Vagina (tissue), 2 donors: ENCODE data around the gene EIF2AK3. TPM values are rescaled to one million over a fixed set of nuclear protein-coding genes. Genes with fewer than 3 reads are reported as not detected.
"Not testable (repeated sequence)": the region's sequence is repeated elsewhere in the genome, so short reads cannot be mapped to it uniquely, and the experiment has no call there.

ENCODE experiments used
- DNase-seq, 2 donors: peaks; one replicate each; pipeline ENCODE4 v3.0.0-alpha.2; 2017; ENCODE audit errors: extremely low spot score in 2 of 2
- H3K27ac ChIP-seq: fragments of 200-600 bp; sonication (generic); one replicate; pipeline ENCODE4 v1.5.1; 2019
- H3K27me3 ChIP-seq: fragments of 200-600 bp; sonication (generic); one replicate; pipeline ENCODE4 v1.5.1; 2019
- H3K36me3 ChIP-seq, 2 donors: fragments of 200-600 bp; sonication (generic); one replicate each; pipeline ENCODE4 v1.5.1; 2017 to 2019
- H3K4me1 ChIP-seq: fragments of 200-600 bp; sonication (generic); one replicate; pipeline ENCODE4 v1.5.1; 2019
- H3K4me3 ChIP-seq, 2 donors: fragments of 200-600 bp; sonication (generic); 1 replicate in 1 of 2; 2 replicates in 1 of 2; pipeline ENCODE4 v1.5.1; 2016 to 2019
- H3K9me3 ChIP-seq: fragments of 200-600 bp; sonication (generic); one replicate; pipeline ENCODE4 v1.5.1; 2019
- CTCF ChIP-seq, 3 experiments: fragments of 450-650 bp in 2 of 3; fragments of 200-600 bp in 1 of 3; sonication (generic) in 1 of 3; IDR thresholded peaks; one replicate each; pipeline ENCODE4 v1.5.1; 2017 to 2019; ENCODE audit warnings: antibody characterized with exemption in 3 of 3, mild to moderate bottlenecking in 2 of 3, moderate library complexity in 2 of 3
- POLR2A ChIP-seq, 2 donors: fragments of 450-650 bp; IDR thresholded peaks; one replicate each; pipeline ENCODE4 v1.6.1; 2017; ENCODE audit warnings: antibody characterized with exemption in 2 of 2, mild to moderate bottlenecking in 2 of 2, moderate library complexity in 2 of 2
- POLR2AphosphoS5 ChIP-seq, 2 donors: sonication (generic); formaldehyde crosslinking; IDR thresholded peaks; one replicate each; pipeline ENCODE4 v1.9.0; 2017; ENCODE audit warnings: antibody characterized with exemption in 2 of 2, mild to moderate bottlenecking in 2 of 2, low read depth in 1 of 2; ENCODE audit not compliant: insufficient read depth in 1 of 2
- intact Hi-C: fragments of 100-400 bp; cut with DNase I; formaldehyde crosslinking; loops from one replicate; pipeline ENCODE4 v1.15.1; 2023
- total RNA-seq: library from RNA; depleted of rRNA; stranded (reverse); fragments of >200 nt; gene quantifications from one replicate; pipeline ENCODE4 v1.2.3, GENCODE V29; 2016

The EIF2AK3 gene
- total RNA-seq, 1 donor from 2014 or later: 19.6 TPM

GRCh38 chr2:88651646-88652045 is 24.4 kb upstream of the EIF2AK3 start:
- Histone ChIP-seq H3K9me3 (no peaks in the 10 kb centered on the region), H3K27me3 (no peaks in the 10 kb centered on the region), H3K36me3 (no peaks in the 10 kb centered on the region), H3K4me3 (no peak overlapping the region), H3K27ac (no peak overlapping the region), H3K4me1 (no peaks in the 10 kb centered on the region)
- TF ChIP-seq CTCF (IDR thresholded peaks at IDR 0.05): no peak
- no peak for TF ChIP-seq POLR2A (IDR thresholded peaks at IDR 0.05)
- no peak for TF ChIP-seq POLR2AphosphoS5 (IDR thresholded peaks at IDR 0.05; ENCODE audit: insufficient read depth in 1 of 2, low read depth in 1 of 2)
- intact Hi-C loops: no loop called here
- DNase-seq: no peak

GRCh38 chr2:88645291-88645882 is 18.1 kb upstream of the EIF2AK3 start:
- H3K27me3 ChIP-seq, H3K36me3 ChIP-seq, H3K4me1 ChIP-seq, DNase-seq, H3K4me3 ChIP-seq, H3K9me3 ChIP-seq, intact Hi-C loops, H3K27ac ChIP-seq: not testable (repeated sequence)

- Histone ChIP-seq H3K27me3 (no peaks in the 10 kb centered on the region), H3K4me3 (no peak overlapping the region), H3K27ac (no peak overlapping the region), H3K9me3 (no peaks in the 10 kb centered on the region), H3K36me3 (no peaks in the 10 kb centered on the region), H3K4me1 (no peaks in the 10 kb centered on the region)
- intact Hi-C loops: no loop called here
- TF ChIP-seq CTCF (IDR thresholded peaks at IDR 0.05): no peak
- TF ChIP-seq POLR2AphosphoS5 (IDR thresholded peaks at IDR 0.05; ENCODE audit: insufficient read depth in 1 of 2, low read depth in 1 of 2): no peak
- no peak for TF ChIP-seq POLR2A (IDR thresholded peaks at IDR 0.05)
- DNase-seq: no peak
Measured at GRCh38 chr2:88642278-88642677, 15.0 kb upstream of the EIF2AK3 start.

- Histone ChIP-seq H3K4me3 (no peak overlapping the region), H3K27me3 (no peaks in the 10 kb centered on the region), H3K4me1 (no peaks in the 10 kb centered on the region), H3K36me3 (no peaks in the 10 kb centered on the region), H3K9me3 (no peaks in the 10 kb centered on the region), H3K27ac (no peak overlapping the region)
- intact Hi-C loops: no loop called here
- TF ChIP-seq POLR2A (IDR thresholded peaks at IDR 0.05) (no peak), POLR2AphosphoS5 (IDR thresholded peaks at IDR 0.05; ENCODE audit: insufficient read depth in 1 of 2, low read depth in 1 of 2) (no peak), CTCF (IDR thresholded peaks at IDR 0.05) (no peak)
- no peak for DNase-seq
Measured at GRCh38 chr2:88641330-88641729, 14.1 kb upstream of the EIF2AK3 start.

- DNase-seq: no peak
- H3K4me1 ChIP-seq: no peaks in the 10 kb centered on the region
- no peak overlapping the region for H3K27ac ChIP-seq
- H3K9me3 ChIP-seq: no peaks in the 10 kb centered on the region
- H3K36me3 ChIP-seq: no peaks in the 10 kb centered on the region
- intact Hi-C loops: no loop called here
- no peaks in the 10 kb centered on the region for H3K27me3 ChIP-seq
- TF ChIP-seq POLR2A (IDR thresholded peaks at IDR 0.05) (no peak), POLR2AphosphoS5 (IDR thresholded peaks at IDR 0.05; ENCODE audit: insufficient read depth in 1 of 2, low read depth in 1 of 2) (no peak), CTCF (IDR thresholded peaks at IDR 0.05) (no peak)
- H3K4me3 ChIP-seq: no peak overlapping the region
Measured at GRCh38 chr2:88639865-88640264, 12.6 kb upstream of the EIF2AK3 start.
